Mesenteric fat pad (tissue), 1 donor: Measurements from ENCODE around the gene EXD3. TPM values are rescaled to one million over a fixed set of nuclear protein-coding genes. Genes with fewer than 3 reads are reported as not detected.
A peak's percentile ranks its signal among the peaks of the same experiment; 100 is the strongest.

ENCODE experiments used
- DNase-seq: peaks from one replicate; pipeline ENCODE4 v3.0.0-alpha.2; 2020; ENCODE audit warnings: low spot score
- total RNA-seq: library from RNA; stranded (reverse); fragmentation: NEBNext Ultra II Directional; extraction: Animal tissue kit (Norgen Biotek cat#: 25700); gene quantifications from one replicate; pipeline ENCODE4 v1.2.1, GENCODE V29; 2021
- donor health status: DM: yes; HTN: yes; CAD: no.

Gene EXD3
- total RNA-seq, 1 donor from 2014 or later = 14.9 TPM

GRCh38 chr9:137320555-137321384 is 102.2 kb downstream of the EXD3 start:
- DNase-seq = no peak

- no peak for DNase-seq
These were observed 103.0 kb downstream of the EXD3 start for GRCh38 chr9:137319739-137320551.

DNA sequence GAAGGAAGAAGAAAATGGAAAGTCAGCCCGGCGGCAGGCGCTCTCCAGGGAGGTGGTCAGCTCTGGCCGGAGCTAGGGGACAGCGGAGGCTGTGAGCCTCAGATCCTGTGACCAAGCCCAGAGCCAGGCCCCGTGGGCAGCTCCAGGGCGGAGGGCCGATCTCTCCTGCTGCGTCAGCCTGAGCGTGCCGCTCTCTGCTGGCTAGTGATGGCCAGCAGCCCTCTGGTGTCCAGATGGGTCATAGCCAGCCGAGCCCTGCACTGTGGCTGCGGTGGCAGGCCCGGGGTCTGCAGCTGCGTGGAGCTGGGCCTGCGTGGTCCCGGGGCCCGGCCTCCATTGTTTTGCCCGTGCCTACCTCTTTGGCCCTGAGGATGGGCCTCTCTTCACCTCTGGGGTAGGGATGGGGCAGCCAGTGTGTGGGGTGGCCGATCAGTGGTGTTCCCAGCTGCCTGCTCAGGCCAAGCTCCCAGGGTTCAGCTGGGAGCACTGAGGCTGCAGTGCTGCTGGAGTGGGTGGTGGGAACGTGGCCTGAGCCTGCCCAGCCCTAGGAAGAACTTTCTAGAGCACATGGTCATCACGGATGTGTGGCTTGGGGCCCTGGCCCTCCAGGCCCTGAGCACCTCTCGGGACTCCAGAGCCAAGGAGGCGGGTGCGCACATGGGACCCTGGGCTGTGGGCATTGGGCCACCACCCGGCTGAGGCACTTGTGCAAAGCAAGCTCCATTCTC is 103.8 kb downstream of the EXD3 start:
- DNase-seq = no peak

- no peak for DNase-seq
These were observed 104.4 kb downstream of the EXD3 start for GRCh38 chr9:137318602-137319001.

- peak; percentile 72 for DNase-seq
These were observed 105.0 kb downstream of the EXD3 start for GRCh38 chr9:137317718-137318511.

DNA sequence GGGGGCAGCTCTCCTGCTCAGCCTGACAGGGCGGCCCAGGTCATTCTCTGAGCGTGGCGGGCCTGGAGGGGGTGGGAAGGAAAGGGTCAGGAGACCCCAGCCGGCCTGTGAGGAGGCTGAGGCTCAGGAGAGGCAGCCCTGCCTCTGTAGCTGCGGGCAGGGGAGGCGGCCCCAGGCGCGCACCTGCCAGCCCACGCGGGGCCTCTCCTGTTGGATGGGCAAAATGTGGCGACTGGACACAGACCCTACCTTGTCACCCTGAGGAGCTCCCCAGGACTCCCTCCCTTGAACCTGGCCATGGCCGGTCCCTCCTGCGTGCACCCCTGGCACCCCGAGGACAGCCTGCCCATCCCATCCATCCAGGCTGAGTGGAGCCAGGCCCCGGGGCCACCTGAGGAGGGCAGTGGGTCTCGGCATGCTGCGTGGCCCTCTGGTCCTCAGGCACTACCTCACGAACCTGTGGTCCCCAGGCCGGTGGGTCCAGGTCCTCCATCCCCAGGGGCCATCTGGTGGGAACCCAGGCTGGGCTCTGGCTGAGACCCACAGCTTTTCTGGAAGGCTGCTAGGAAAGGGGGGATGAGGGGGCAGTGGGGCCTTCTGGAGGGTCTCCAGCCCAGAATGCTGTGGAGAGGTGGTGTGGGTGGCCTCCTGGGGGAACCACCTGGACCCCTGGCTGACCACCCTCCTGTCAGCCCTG is 105.8 kb downstream of the EXD3 start:
- peak; percentile 81 for DNase-seq

DNA sequence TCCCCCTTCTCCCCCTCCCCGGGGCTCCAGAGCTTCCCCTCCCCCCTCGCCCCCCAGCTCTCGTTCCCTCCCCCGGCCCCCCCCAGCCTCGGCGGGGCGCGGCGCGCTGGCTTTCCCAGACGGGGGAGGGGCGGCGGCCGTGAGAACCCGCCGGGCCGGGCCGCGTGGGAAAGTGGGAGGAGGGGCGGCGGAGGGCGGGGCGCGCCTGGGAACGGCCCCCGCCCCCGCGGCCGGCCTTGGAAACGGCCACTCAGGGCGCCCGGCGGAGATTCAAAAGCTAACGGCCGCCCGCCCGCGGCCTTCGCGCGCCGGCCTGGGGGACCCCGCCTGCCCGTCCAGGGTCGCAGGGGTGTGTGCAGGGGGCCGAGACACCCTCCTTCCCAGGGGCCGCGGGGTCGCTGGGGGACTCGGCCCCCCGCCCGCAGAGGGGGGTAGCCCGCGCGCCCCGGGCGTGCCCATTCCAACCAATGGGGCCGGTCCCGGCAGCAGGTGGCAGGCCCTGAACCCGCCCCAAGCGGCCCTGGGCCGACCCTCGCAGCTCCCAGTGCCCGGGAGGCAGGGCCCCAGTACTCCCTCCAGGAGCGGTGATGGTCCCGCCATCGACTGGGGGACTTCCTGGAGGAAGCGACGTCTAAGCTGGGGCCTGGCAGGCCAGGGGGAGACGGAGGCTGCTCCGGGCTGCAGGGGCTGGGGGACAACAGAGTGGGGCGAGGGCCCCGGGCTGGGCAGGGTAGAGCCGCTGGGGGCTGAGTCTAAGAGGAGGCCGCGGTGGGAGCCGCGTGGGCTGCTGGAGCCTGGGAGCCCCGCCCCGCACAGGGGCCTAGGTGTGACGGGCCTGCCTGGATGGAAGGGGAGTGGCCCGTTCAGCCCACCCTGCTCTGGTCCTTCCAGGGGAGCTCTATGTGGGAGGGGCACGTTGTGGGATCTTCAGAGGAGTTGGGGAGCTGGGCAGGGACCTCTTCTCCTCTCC is 106.7 kb downstream of the EXD3 start:
- DNase-seq = peak; percentile 84

- DNase-seq = no peak
These were observed 107.4 kb downstream of the EXD3 start for GRCh38 chr9:137315581-137316011.

- DNase-seq = peak; percentile 88
These were observed 108.1 kb downstream of the EXD3 start for GRCh38 chr9:137314561-137315560.

DNA sequence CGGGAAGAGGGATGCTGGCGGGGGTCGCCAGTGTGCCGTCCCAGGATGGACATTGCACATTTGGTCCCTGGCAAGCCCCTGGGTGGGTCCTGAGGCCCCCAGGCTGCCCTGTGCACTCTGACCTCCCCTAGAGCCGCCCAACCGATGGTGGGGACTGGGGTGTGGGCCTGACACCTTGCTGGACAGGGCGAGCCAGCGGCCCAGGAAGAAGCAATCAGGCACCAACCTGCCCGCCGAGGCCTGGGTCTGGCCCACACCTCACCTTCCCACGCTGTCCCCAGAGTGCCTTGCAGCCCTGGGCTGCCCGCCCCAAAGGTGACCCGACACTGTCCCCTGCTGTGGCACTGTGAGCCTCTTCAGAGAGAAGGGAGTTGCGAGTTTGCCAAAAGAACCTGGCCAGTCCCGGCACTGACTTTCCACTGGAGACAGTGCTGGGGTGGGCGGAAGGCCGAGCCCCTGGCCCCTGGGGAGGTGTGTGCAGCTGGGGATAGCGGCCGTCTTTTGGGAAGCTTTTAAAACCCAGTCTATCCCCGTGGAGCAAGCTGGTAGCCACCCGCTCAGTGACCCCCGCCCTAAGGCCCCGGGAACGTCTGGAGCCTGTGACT is 108.9 kb downstream of the EXD3 start:
- peak; percentile 80 for DNase-seq

- DNase-seq = peak; percentile 88
These were observed 109.5 kb downstream of the EXD3 start for GRCh38 chr9:137313326-137313936.

DNA sequence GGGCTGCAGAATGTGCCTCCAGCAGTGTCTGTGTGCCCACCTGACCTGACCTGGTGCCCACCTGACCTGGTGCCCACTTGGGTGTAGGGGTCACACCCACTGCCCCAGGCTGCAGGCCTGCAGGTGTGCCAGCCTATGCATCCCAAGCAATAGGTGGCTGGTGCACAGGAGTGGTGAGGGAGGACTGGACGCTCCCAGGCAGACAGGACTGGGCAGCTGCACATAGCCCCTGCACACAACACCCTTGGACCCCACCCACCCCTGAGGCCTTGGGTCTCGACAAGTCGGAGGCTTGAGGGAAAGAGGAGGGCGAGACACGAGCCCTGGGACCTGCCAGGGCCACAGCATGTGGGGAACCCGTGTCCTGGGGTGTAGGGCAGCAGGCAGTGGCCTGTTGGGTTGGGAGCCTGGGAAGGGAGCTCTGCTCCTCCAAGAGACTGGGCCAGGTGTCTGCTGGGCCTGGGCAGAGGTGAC is 110.1 kb downstream of the EXD3 start:
- no peak for DNase-seq

DNA sequence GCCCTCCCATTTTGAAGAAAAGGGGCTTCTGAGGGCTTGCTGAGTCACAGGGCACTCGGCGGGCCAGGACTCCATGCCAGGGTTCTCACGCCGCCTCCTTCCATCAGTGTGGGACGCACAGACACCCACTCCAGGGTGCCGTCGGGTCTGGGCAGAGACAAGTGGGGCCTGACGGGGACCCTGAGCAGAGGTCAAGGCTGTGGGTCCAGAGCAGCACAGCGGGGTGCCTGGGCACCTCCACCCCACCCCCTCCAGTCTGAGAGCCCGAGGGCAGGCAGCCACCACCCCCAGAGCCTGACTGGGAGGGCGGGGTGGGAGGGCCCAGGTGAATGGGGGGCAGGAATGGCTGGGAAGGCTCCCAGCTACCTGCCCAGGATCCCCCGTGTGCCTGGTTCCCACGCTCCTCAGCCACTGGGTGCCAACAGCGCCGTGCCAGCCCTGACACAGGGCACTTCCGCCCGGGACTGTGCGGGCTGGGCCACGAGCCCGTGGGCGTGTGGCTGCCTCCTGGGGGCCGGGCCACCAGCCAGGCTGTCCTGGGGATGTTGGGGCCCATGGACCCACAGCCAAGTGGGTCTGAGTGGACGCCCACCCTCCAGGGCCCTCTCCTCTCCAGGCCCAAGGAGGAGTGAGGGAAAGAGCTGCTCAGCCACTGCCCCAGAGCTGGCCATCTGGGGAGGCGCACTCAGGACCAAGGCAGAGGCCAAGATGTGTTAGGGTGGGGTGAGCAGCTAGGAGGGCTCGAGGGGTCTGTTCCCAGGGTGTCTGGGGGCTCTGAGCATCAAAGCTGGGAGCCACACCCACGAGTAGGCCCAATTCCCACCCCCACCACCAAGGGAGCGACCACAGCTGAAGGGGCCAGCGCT is 110.7 kb downstream of the EXD3 start:
- peak; percentile 82 for DNase-seq

- no peak for DNase-seq
These were observed 111.6 kb downstream of the EXD3 start for GRCh38 chr9:137311171-137311985.
